KMS-11 (cell line): ENCODE measurements around the gene PPP1R14B.
A peak's percentile ranks its signal among the peaks of the same experiment; 100 is the strongest.

ENCODE experiments used
- H2AFZ ChIP-seq: fragments of 200-600 bp; sonication (generic); 2 replicates; pipeline ENCODE4 v1.6.1; 2016; ENCODE audit warnings: antibody characterized with exemption, mixed run types, low read depth
- H3K27ac ChIP-seq: fragments of 200-600 bp; sonication (generic); 2 replicates; pipeline ENCODE4 v1.6.1; 2016; ENCODE audit warnings: mild to moderate bottlenecking, mixed run types
- H3K27me3 ChIP-seq: fragments of 200-600 bp; sonication (generic); 2 replicates; pipeline ENCODE4 v1.6.1; 2017; ENCODE audit warnings: mild to moderate bottlenecking, low read depth, mixed run types, moderate library complexity; ENCODE audit not compliant: insufficient read depth
- H3K36me3 ChIP-seq: fragments of 200-600 bp; sonication (generic); 2 replicates; pipeline ENCODE4 v1.6.1; 2017; ENCODE audit warnings: mild to moderate bottlenecking, mixed run types; ENCODE audit not compliant: insufficient read depth
- H3K4me1 ChIP-seq: fragments of 200-600 bp; sonication (generic); 2 replicates; pipeline ENCODE4 v1.6.1; 2016; ENCODE audit warnings: mild to moderate bottlenecking, low read depth, mixed run types; ENCODE audit not compliant: poor library complexity, severe bottlenecking
- H3K4me2 ChIP-seq: fragments of 200-600 bp; sonication (generic); 2 replicates; pipeline ENCODE4 v1.7.0; 2016; ENCODE audit warnings: mild to moderate bottlenecking, mixed run types
- H3K4me3 ChIP-seq: fragments of 200-600 bp; sonication (generic); IDR thresholded peaks from 2 replicates; pipeline ENCODE4 v1.6.1; 2017; ENCODE audit warnings: low read depth, low read length, mixed read lengths; ENCODE audit not compliant: insufficient read depth
- H3K79me2 ChIP-seq: fragments of 200-600 bp; sonication (generic); 2 replicates; pipeline ENCODE4 v1.6.1; 2016; ENCODE audit warnings: low read depth, mixed run types; ENCODE audit not compliant: insufficient read depth
- H3K9ac ChIP-seq: fragments of 200-600 bp; sonication (generic); 2 replicates; pipeline ENCODE4 v1.6.1; 2016; ENCODE audit warnings: mild to moderate bottlenecking, mixed run types
- H4K20me1 ChIP-seq: fragments of 200-600 bp; sonication (generic); 2 replicates; pipeline ENCODE4 v1.6.1; 2016; ENCODE audit warnings: mild to moderate bottlenecking, mixed run types; ENCODE audit not compliant: insufficient read depth
- CTCF ChIP-seq: fragments of 200-600 bp; sonication (generic); conservative IDR thresholded peaks from 2 replicates; pipeline ENCODE4 v1.6.1; 2017; ENCODE audit warnings: low read depth, mild to moderate bottlenecking, antibody characterized with exemption, low read length, moderate library complexity, mixed read lengths

PPP1R14B gene

DNA sequence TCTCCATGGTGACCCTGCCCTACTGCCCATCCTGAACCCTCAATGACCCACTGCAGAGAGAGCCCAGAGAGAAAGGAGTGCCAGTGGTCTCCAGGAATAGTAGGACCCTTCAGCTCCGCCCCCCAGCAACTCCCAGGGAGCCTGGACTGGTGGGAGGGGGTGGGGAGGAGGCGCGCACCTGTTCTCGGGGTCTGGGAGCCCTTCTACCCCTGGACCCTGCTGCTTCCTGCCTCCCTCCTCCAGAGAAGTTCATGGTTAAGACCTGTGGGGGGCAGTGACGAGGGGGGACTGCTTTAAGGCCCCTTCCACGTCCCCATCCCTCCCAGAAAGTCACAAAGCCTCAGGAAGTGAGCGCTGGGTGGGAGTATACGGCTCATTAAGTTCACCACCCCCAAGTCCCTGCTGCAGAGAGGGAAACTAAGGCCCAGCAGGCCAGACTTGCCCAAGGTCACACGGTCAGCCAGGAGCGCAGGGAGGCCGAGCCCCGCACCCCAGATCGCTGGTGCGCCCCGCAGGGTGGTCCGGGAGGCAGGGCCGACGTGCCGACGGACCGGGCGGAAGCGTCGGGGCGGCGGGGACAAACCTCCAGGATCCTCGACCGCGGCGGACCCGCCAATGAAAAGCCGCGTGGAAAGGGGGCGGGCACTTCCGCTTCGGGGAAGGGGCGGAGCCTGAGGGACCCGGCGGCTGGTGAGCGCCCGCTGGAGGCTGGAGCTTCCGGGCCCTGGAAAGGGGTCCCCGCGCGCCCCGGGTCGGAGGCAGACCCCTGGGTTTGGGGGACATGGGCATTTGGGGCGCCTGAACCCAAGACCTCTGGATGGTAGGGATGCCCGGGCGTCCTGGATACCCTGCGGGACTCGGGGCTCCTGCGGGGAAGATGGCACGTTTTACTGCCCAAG is 20.9 kb downstream of the PPP1R14B start, which contains the start of the genes NUDT22 and TRPT1:
TSS of gene NUDT22 (plus strand) at position 667 of the 899 bp plus-strand sequence. CDS start 379 bp downstream, outside the sequence.
TSS of gene TRPT1 (minus strand) at position 579 of the 899 bp plus-strand sequence. CDS start at position 253, 326 bp downstream.
- TF ChIP-seq CTCF, result no peak
- peaks cover 25% of the 10 kb centered on the region for H3K4me1 ChIP-seq
- no peak within 1 kb of the TSS for H3K4me3 ChIP-seq
- H3K36me3 ChIP-seq, result no peaks in the 10 kb centered on the region
- peak within 1 kb of the TSS; percentile 96 for H3K4me2 ChIP-seq
- no peaks in the 10 kb centered on the region for H3K79me2 ChIP-seq
- H4K20me1 ChIP-seq, result no peaks in the 10 kb centered on the region
- H2AFZ ChIP-seq, result peak within 1 kb of the TSS; percentile 67
- H3K9ac ChIP-seq, result peak within 1 kb of the TSS; percentile 53; the same call in 1 of the 2 replicates
- no peaks in the 10 kb centered on the region for H3K27me3 ChIP-seq
- H3K27ac ChIP-seq, result peak within 1 kb of the TSS; percentile 32; the same call in 1 of the 2 replicates

DNA sequence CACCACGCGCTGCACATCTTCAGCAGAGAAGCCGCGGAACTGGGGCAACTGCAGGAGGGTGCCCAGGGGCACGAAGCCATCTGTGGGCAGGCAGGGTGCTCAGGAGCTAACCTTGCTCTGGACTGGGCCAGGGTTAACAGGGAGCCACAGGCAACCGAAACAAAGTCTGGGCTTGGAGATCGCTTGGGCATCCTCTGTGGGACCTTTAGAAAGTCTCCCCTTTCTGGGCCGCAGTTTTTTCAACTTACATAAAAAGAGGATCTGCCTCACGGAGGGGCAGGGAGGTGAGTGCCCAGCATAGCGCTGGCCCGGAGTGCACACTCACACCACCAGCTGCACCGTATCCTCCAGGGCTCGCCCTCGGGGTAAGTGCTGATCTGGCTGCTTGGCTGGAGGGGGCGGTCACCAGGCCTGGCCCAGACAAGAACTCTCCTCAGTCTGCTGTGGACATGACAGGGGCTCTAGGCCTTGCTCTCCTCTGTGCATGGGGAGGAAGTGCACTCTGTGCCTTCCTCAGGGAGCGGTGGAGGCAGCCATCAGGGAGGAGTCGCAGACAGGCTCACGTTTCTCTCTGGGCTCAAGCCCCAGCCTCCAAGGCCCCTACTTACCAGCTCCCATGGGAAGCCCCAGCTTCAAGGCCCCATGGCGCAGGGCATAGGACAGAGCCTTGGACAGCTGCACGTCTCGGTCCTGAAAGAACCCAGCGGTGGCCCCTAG is 21.7 kb downstream of the PPP1R14B start:
- H4K20me1 ChIP-seq, result no peaks in the 10 kb centered on the region
- H3K27me3 ChIP-seq, result no peaks in the 10 kb centered on the region
- no peaks in the 10 kb centered on the region for H3K36me3 ChIP-seq
- no peak for TF ChIP-seq CTCF
- no peaks in the 10 kb centered on the region for H3K79me2 ChIP-seq
- peaks cover 25% of the 10 kb centered on the region for H3K4me1 ChIP-seq
- H3K4me3 ChIP-seq, result no peak overlapping the region
- H3K4me2 ChIP-seq, result peak overlapping the region; percentile 84
- H2AFZ ChIP-seq, result peak overlapping the region; percentile 67; the same call in 1 of the 2 replicates
- H3K27ac ChIP-seq, result no peak overlapping the region; the same call in 1 of the 2 replicates
- H3K9ac ChIP-seq, result peak overlapping the region; percentile 53; the same call in 1 of the 2 replicates

DNA sequence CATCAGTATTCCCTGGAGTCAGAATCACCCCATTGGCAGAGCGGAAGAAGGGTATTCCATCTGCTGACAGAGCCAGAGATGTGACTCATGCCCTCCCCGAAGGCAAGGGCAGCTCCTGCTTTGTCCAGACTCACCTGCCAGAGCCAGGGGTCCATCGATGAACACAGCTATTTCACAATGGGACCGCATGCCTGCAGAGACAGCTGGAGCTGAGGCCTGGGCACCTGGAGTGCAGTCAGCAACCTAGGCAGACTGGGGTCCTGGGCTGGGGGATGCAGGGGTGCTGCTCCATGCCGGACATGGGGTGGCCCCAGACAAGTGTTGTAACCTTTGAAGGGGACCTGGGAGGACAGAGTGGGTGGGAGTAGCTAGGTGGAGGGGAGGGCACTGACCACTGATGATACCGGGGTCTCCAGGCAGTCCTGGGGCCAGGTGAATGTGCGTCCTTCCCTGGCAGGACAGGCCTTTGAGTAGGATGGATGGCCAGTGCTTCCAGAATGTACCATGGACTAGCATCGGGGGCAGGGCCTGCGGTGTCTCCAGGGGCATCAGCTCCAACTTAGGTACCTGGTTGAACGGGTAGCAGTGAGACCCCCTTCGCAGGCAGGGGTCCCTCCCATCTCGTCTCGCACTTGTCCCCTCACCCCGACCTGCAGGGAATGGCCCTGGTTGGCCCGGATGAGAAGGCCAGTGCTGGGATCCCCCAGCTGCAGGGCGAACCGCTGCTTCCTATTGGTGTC is 22.4 kb downstream of the PPP1R14B start:
- no peak overlapping the region for H3K9ac ChIP-seq

More for the DNA sequence above, 22.4 kb downstream of the PPP1R14B start:
- Histone ChIP-seq H2AFZ (no peak overlapping the region), H4K20me1 (no peaks in the 10 kb centered on the region), H3K4me3 (no peak overlapping the region), H3K4me1 (peaks cover 18% of the 10 kb centered on the region), H3K79me2 (no peaks in the 10 kb centered on the region), H3K4me2 (no peak overlapping the region; the same call in 1 of the 2 replicates), H3K27ac (no peak overlapping the region), H3K36me3 (no peaks in the 10 kb centered on the region), H3K27me3 (no peaks in the 10 kb centered on the region)
- no peak for TF ChIP-seq CTCF
